Hindlimb muscle (tissue), 1 donor: Measurements from ENCODE around the gene RIMKLB. TPM values are rescaled to one million over a fixed set of nuclear protein-coding genes. Genes with fewer than 3 reads are reported as not detected.
"Not testable (repeated sequence)": the region's sequence is repeated elsewhere in the genome, so short reads cannot be mapped to it uniquely, and the experiment has no call there.

Experiments
- DNase-seq: peaks from one replicate; pipeline ENCODE4 v3.0.0-alpha.2; 2013
- polyA plus RNA-seq: library from polyadenylated mRNA; unstranded; fragments of 120-200 nt; gene quantifications from one replicate; pipeline ENCODE4 v1.2.1, GENCODE V29; 2013; ENCODE audit not compliant: insufficient read length

The RIMKLB gene
- polyA plus RNA-seq, 1 donor: 78.9 TPM

DNA sequence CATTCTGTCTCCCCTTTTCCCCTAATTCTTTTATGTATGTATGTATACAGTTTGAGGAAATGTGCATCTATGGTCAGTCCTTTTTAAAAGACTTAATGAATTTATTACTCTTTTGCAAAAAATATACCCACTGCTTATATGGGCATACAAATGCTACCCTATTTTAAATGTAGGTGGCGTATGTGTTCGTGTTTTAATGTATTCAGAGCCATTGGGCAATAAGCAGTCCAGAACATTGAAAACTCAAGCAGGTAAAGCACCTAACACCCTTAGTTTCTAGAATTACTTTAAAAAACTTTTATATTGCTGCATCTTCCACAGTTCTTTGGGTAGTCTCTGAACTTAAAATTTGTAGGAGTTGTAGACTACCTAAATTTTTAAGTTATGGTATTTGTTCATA lies 82.1 kb downstream of the RIMKLB start:
- DNase-seq: no peak

- DNase-seq: peak; percentile 20
Measured at GRCh38 chr12:8780389-8780788, 82.6 kb downstream of the RIMKLB start.

- no peak for DNase-seq
Measured at GRCh38 chr12:8781381-8782127, 83.8 kb downstream of the RIMKLB start.

- DNase-seq: no peak
Measured at GRCh38 chr12:8784290-8784888, 86.6 kb downstream of the RIMKLB start.

- no peak for DNase-seq
Measured at GRCh38 chr12:8785499-8785898, 87.7 kb downstream of the RIMKLB start.

DNA sequence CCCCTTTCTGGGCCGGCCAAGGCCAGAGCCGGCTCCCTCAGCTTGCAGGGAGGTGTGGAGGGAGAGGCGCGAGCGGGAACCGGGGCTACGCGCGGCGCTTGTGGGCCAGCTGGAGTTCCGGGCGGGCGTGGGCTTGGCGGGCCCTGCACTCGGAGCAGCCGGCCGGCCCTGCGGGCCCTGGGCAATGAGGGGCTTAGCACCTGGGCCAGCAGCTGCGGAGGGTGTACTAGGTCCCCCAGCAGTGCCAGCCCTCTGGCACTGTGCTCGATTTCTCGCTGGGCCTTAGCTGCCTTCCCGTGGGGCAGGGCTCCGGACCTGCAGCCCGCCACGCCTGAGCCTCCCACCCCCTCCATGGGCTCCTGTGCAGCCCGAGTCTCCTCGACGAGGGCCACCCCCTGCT lies 89.4 kb downstream of the RIMKLB start:
- DNase-seq: not testable (repeated sequence)

DNA sequence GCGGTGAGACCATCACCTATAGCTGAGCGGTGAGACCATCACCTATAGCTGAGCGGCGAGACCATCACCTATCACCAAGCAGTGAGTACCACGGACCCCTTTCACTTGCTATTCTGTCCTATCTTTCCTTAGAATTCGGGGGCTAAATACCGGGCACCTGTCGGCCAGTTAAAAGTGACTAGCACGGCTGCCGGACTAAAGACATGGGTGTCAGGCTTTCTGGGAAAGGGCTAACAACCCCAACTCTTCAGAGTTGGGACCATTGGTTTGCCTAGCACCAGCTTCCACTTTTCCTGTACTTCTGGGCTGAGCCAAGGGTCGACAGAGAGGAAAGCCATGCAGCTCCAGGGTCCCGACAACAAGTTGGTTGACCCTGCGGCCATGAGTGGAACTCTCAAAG lies 90.9 kb downstream of the RIMKLB start:
- not testable (repeated sequence) for DNase-seq

- DNase-seq: not testable (repeated sequence)
Measured at GRCh38 chr12:8789341-8790013, 91.7 kb downstream of the RIMKLB start.

GRCh38 chr12:8793226-8793625 lies 95.4 kb downstream of the RIMKLB start:
- DNase-seq: not testable (repeated sequence)

GRCh38 chr12:8794611-8795010 lies 96.8 kb downstream of the RIMKLB start:
- not testable (repeated sequence) for DNase-seq

GRCh38 chr12:8796831-8797626 lies 99.2 kb downstream of the RIMKLB start:
- DNase-seq: no peak

DNA sequence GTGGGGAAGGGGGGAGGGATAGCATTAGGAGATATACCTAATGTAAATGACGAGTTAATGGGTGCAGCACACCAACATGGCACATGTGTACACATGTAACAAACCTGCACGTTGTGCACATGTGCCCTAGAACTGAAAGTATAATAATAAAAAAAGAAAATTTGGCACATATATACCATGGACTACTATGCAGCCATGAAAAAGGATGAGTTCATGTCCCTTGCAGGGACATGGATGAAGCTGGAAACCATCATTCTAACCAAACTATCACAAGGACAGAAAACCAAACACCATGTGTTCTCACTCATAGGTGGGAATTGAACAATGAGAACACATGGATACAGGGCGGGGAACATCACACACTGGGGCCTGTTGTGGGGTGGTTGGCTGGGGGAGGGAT lies 103.4 kb downstream of the RIMKLB start:
- DNase-seq: not testable (repeated sequence)

- not testable (repeated sequence) for DNase-seq
Measured at GRCh38 chr12:8804833-8805232, 107.0 kb downstream of the RIMKLB start.

DNA sequence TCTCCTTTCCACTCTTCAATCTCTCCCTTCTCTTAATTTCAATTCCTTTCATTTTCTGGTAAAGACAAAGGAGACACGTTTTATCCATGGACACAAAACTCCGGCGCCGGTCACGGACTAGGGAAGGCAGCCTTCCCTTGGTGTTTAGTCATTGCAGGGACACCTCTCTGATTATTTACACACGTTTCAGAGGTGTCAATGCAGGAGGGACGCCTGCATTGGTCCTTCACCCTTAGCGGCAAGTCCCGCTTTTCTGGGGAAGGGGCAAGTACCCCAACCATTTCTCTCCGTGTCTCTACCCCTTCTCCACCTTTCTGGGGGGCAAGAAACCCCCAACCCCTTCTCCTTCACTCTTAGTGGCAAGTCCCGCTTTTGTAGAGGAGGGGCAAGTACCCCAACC lies 107.7 kb downstream of the RIMKLB start:
- not testable (repeated sequence) for DNase-seq

- not testable (repeated sequence) for DNase-seq
Measured at GRCh38 chr12:8807084-8807483, 109.3 kb downstream of the RIMKLB start.

- DNase-seq: not testable (repeated sequence)
Measured at GRCh38 chr12:8810112-8810511, 112.3 kb downstream of the RIMKLB start.

GRCh38 chr12:8813572-8814357 lies 116.0 kb downstream of the RIMKLB start:
- no peak for DNase-seq

DNA sequence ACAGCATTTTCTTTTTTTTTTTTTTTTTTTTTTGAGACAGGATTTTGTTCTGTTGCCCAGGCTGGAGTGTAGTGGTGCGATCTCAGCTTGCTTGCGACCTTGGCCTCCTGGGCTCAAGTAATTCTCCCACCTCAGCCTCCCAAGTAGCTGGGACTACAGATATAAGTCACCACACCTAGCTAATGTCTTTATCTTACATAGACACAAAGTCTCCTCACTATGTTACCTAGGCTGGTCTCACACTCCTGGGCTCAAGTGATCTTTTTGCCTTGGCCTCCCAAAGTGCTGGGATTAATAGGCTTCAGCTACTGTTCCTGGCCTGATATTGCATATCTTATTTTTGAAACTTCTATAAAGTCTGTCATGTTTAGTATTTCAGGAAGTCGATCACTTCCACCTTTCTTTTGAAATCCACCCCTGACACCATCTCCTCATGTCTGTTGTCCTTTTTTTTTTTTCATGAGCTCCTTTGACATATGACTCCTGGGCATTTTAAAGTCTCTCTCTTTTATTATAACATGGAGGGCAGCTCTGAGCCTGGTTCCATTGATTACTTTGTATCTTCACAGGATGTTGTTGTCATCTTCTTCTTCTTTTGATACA lies 118.8 kb downstream of the RIMKLB start:
- no peak for DNase-seq

- no peak for DNase-seq
Measured at GRCh38 chr12:8817856-8818255, 120.1 kb downstream of the RIMKLB start.

GRCh38 chr12:8818526-8818925 lies 120.7 kb downstream of the RIMKLB start:
- no peak for DNase-seq

- no peak for DNase-seq
Measured at GRCh38 chr12:8819666-8819980, 121.8 kb downstream of the RIMKLB start.
